ENCODE measurements around the gene INPP4B. TPM values are rescaled to one million over a fixed set of nuclear protein-coding genes. Genes with fewer than 3 reads are reported as not detected.

INPP4B gene
- total and polyA plus RNA-seq, 2 donors (not counting 1 experiment from before 2014, with no cell fraction given) = 0.03 TPM; not detected in 1

DNA sequence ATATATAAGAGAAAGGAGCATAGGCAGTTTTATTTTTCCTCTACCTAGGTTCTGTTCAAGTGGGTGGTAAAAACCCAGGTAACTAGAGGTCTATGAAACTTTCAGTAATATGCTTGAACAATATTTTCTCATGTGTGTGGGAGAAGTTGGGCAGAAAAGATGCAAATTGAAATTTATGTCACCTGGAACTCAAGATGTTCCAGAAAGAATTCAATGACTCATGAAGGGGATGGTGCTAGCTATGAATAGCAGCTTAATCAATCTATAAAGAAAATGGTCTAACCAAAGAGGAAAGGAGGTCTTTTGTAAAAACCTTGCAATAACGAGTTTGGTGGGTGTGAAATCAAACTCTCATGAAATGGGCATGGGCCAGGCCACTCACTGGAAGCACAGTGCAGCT is 263.8 kb downstream of the INPP4B start:
- DNase-seq (no peak), ATAC-seq (ENCODE audit: low read depth) (no peak)
- Mint-ChIP-seq H3K4me3 (no peak overlapping the region), H3K9me3 (ENCODE audit: insufficient read depth) (no peaks in the 10 kb centered on the region), H3K27ac (no peak overlapping the region), H3K27me3 (no peaks in the 10 kb centered on the region), H3K4me1 (no peaks in the 10 kb centered on the region)
- no peak overlapping the region for H3K9ac ChIP-seq (ENCODE audit: low read length)
- TF ChIP-seq CTCF (IDR thresholded peaks at IDR 0.05) (no peak), EZH2 (IDR thresholded peaks at IDR 0.05; ENCODE audit: borderline replicate concordance, insufficient read depth, low read depth, low read length, poor library complexity, severe bottlenecking) (no peak)
- H3K4me2 ChIP-seq (replicated peaks; ENCODE audit: low read depth, low read length, poor library complexity, severe bottlenecking) = no peak overlapping the region
- H3K4me1 ChIP-seq (ENCODE audit: control insufficient read depth in 2 of 2, insufficient read depth in 2 of 2, low read length in 2 of 2) = no peaks in the 10 kb centered on the region
- ChIA-PET CTCF (interaction anchor here (0.7 kb wide), 1 partner anchor 29 kb away, joined by 3 read pairs; no protein-coding TSS in a partner anchor), POLR2A (no interaction called here)
- H2AFZ ChIP-seq (ENCODE audit: insufficient read depth, low read depth, low read length, poor library complexity, severe bottlenecking) = no peak overlapping the region
- H3K27ac ChIP-seq (ENCODE audit: low read length in 2 of 2) = no peak overlapping the region
- no peaks in the 10 kb centered on the region for H4K20me1 ChIP-seq (ENCODE audit: control insufficient read depth, insufficient read depth, low read length, poor library complexity, severe bottlenecking)
- no peaks in the 10 kb centered on the region for H3K36me3 ChIP-seq (replicated peaks in 1 of 2; ENCODE audit: control extremely low read depth in 1 of 2, control insufficient read depth in 1 of 2, extremely low read depth in 1 of 2, insufficient read depth in 2 of 2, low read length in 1 of 2)
- no peak overlapping the region for H3K4me3 ChIP-seq (ENCODE audit: control extremely low read depth in 1 of 5, extremely low read depth in 1 of 5, insufficient read depth in 1 of 5, low read depth in 2 of 5, low read length in 4 of 5)
- H3K27me3 ChIP-seq (replicated peaks in 1 of 4; ENCODE audit: control extremely low read depth in 1 of 4, control insufficient read depth in 3 of 4, insufficient read depth in 4 of 4, low read length in 3 of 4) = no peaks in the 10 kb centered on the region
- whole genome bisulfite sequencing (ENCODE audit: insufficient coverage) = 17% methylated on average over 1 of the region's 1 CpG
- intact Hi-C loops (cut with micrococcal nuclease) = no loop called here
- H3K79me2 ChIP-seq (ENCODE audit: control insufficient read depth, insufficient read depth, low read length) = no peaks in the 10 kb centered on the region
- H3K9me3 ChIP-seq (ENCODE audit: control extremely low read depth in 1 of 3, control insufficient read depth in 2 of 3, insufficient read depth in 1 of 3, low read length in 2 of 3) = no peaks in the 10 kb centered on the region

GRCh38 chr4:142581881-142582280 is 264.2 kb downstream of the INPP4B start:
- Histone ChIP-seq H3K9me3 (ENCODE audit: control extremely low read depth in 1 of 3, control insufficient read depth in 2 of 3, insufficient read depth in 1 of 3, low read length in 2 of 3) (no peaks in the 10 kb centered on the region), H3K27ac (ENCODE audit: low read length in 2 of 2) (no peak overlapping the region), H3K4me1 (ENCODE audit: control insufficient read depth in 2 of 2, insufficient read depth in 2 of 2, low read length in 2 of 2) (no peaks in the 10 kb centered on the region), H4K20me1 (ENCODE audit: control insufficient read depth, insufficient read depth, low read length, poor library complexity, severe bottlenecking) (no peaks in the 10 kb centered on the region), H3K4me3 (ENCODE audit: control extremely low read depth in 1 of 5, extremely low read depth in 1 of 5, insufficient read depth in 1 of 5, low read depth in 2 of 5, low read length in 4 of 5) (no peak overlapping the region), H3K27me3 (replicated peaks in 1 of 4; ENCODE audit: control extremely low read depth in 1 of 4, control insufficient read depth in 3 of 4, insufficient read depth in 4 of 4, low read length in 3 of 4) (no peaks in the 10 kb centered on the region), H3K36me3 (replicated peaks in 1 of 2; ENCODE audit: control extremely low read depth in 1 of 2, control insufficient read depth in 1 of 2, extremely low read depth in 1 of 2, insufficient read depth in 2 of 2, low read length in 1 of 2) (no peaks in the 10 kb centered on the region), H2AFZ (ENCODE audit: insufficient read depth, low read depth, low read length, poor library complexity, severe bottlenecking) (no peak overlapping the region), H3K9ac (ENCODE audit: low read length) (no peak overlapping the region), H3K4me2 (replicated peaks; ENCODE audit: low read depth, low read length, poor library complexity, severe bottlenecking) (no peak overlapping the region), H3K79me2 (ENCODE audit: control insufficient read depth, insufficient read depth, low read length) (no peaks in the 10 kb centered on the region)
- no CpG with 5 or more reads among the region's 1 CpG for WGBS (ENCODE audit: insufficient coverage)
- TF ChIP-seq EZH2 (IDR thresholded peaks at IDR 0.05; ENCODE audit: borderline replicate concordance, insufficient read depth, low read depth, low read length, poor library complexity, severe bottlenecking) (no peak), CTCF (IDR thresholded peaks at IDR 0.05) (no peak)
- Mint-ChIP-seq H3K4me1 (no peaks in the 10 kb centered on the region), H3K27me3 (no peaks in the 10 kb centered on the region), H3K4me3 (no peak overlapping the region), H3K9me3 (ENCODE audit: insufficient read depth) (no peaks in the 10 kb centered on the region), H3K27ac (no peak overlapping the region)
- ChIA-PET POLR2A (no interaction called here), CTCF (interaction anchor here (0.7 kb wide), 1 partner anchor 29 kb away, joined by 3 read pairs; no protein-coding TSS in a partner anchor)
- no peak for ATAC-seq (ENCODE audit: low read depth)
- DNase-seq = no peak
- intact Hi-C loops (cut with micrococcal nuclease) = no loop called here

Measured in B cell (primary cell).